ENCODE results near the gene FAM185A.
"Not testable (repeated sequence)": the region's sequence is repeated elsewhere in the genome, so short reads cannot be mapped to it uniquely, and the experiment has no call there.

DNA sequence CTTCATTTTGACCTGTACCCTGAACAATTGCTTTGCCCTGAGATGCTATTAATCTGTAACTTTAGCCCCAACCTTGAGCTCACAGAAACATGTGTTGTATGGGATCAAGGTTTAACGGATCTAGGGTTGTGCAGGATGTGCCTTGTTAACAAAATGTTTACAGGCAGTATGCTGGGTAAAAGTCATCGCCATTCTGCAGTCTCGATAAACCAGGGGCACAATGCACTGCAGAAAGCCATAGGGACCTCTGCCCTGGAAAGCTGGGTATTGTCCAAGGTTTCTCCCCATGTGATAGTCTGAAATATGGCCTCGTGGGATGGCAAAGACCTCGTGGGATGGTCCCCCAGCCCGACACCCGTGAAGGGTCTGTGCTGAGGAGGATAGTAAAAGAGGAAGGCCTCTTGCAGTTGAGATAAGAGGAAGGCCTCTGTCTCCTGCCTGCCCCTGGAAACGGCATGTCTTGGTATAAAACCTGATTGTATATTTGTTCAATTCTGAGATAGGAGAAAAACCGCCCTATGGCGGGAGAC, 89.8 kb downstream of the FAM185A start:
- TF ChIP-seq, protein P1, sequence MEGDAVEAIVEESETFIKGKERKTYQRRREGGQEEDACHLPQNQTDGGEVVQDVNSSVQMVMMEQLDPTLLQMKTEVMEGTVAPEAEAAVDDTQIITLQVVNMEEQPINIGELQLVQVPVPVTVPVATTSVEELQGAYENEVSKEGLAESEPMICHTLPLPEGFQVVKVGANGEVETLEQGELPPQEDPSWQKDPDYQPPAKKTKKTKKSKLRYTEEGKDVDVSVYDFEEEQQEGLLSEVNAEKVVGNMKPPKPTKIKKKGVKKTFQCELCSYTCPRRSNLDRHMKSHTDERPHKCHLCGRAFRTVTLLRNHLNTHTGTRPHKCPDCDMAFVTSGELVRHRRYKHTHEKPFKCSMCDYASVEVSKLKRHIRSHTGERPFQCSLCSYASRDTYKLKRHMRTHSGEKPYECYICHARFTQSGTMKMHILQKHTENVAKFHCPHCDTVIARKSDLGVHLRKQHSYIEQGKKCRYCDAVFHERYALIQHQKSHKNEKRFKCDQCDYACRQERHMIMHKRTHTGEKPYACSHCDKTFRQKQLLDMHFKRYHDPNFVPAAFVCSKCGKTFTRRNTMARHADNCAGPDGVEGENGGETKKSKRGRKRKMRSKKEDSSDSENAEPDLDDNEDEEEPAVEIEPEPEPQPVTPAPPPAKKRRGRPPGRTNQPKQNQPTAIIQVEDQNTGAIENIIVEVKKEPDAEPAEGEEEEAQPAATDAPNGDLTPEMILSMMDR (IDR thresholded peaks at IDR 0.05), result not testable (repeated sequence)
- TF ChIP-seq POLR2A (IDR thresholded peaks at IDR 0.05), result not testable (repeated sequence)
